IgD-negative memory B cell (primary cell): ENCODE data around the gene MAP3K1. TPM values are rescaled to one million over a fixed set of nuclear protein-coding genes. Genes with fewer than 3 reads are reported as not detected.
A peak's percentile ranks its signal among the peaks of the same experiment; 100 is the strongest.

ENCODE experiments used
- H3K27ac Mint-ChIP-seq, 3 donors: one replicate each; pipeline ENCODE4 v1.8.0; 2020 to 2022; ENCODE audit warnings: mild to moderate bottlenecking in 3 of 3, mixed read lengths in 3 of 3, moderate library complexity in 1 of 3
- H3K27me3 Mint-ChIP-seq: one replicate; pipeline ENCODE4 v1.8.0; 2021; ENCODE audit warnings: mixed read lengths
- H3K36me3 Mint-ChIP-seq: one replicate; pipeline ENCODE4 v1.8.0; 2020; ENCODE audit warnings: mild to moderate bottlenecking, mixed read lengths
- H3K4me1 Mint-ChIP-seq, 3 donors: one replicate each; pipeline ENCODE4 v1.8.0; 2020 to 2022; ENCODE audit warnings: mixed read lengths in 3 of 3, mild to moderate bottlenecking in 1 of 3
- H3K4me3 Mint-ChIP-seq, 4 donors: one replicate each; pipeline ENCODE4 v1.8.0; 2020 to 2022; ENCODE audit warnings: mild to moderate bottlenecking in 4 of 4, mixed read lengths in 4 of 4, moderate library complexity in 3 of 4
- H3K9me3 Mint-ChIP-seq, 3 donors: one replicate each; pipeline ENCODE4 v1.8.0; 2020 to 2021; ENCODE audit warnings: mixed read lengths in 3 of 3, mild to moderate bottlenecking in 1 of 3
- polyA plus RNA-seq: library from polyadenylated mRNA; unstranded; fragments of 300-500 nt; fragmentation: Illumina TruSeq; gene quantifications from one replicate; pipeline ENCODE4 v1.2.3, GENCODE V29; 2021

Gene MAP3K1
- polyA plus RNA-seq, 1 donor from 2014 or later, result 69.8 TPM

DNA sequence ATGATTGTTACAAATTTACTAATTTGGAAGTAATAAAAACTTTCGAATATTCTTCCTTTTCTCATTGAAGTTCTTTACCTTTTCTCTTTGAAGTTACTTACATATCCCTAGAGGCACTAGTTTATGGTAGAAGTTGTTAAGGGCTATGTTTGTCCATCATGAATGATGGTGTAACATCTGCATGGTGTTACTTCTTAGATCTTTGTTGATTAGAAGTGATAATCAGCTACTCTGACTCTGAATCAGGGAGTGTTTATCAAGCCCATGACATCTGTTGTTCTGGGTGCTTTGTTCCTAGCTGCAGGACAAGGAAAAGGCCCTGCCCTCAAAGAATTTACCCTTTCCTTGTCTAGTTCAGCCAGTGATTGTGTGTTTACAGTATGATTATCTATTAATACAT is 32.9 kb downstream of the MAP3K1 start:
- Mint-ChIP-seq H3K36me3 (peaks cover 2% of the 10 kb centered on the region), H3K27ac (peak overlapping the region in 2 of 3 donors; percentile 25 to 92), H3K27me3 (no peaks in the 10 kb centered on the region)

DNA sequence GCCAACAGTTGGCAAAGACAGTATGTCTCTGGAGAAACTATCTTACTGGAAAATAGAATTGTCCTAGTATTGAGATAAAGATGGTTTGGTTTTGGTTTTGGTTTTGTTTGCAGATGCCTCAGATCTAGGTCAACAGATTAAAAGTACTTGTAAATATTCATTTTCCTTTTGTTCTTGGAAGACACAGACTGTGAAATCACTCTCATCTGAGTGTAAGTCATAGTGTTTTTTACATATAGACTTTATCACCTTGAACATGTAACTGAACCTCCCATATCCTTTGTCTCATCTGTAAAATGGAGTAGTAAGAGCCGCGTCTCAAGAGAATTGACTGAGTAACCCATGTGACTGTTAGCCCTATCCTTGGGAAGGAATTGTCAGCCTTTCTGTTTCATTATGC is 34.3 kb downstream of the MAP3K1 start:
- H3K4me1 Mint-ChIP-seq, result peaks cover 74% of the 10 kb centered on the region in 3 donors
- H3K9me3 Mint-ChIP-seq, result no peaks in the 10 kb centered on the region
- H3K27ac Mint-ChIP-seq, result peak overlapping the region; percentile 24 to 81 (median 78)
- H3K4me3 Mint-ChIP-seq, result peak overlapping the region in 3 of 4 donors; percentile 3 to 59 (median 45)
- peaks cover 2% of the 10 kb centered on the region for H3K36me3 Mint-ChIP-seq
- no peaks in the 10 kb centered on the region for H3K27me3 Mint-ChIP-seq

More for the DNA sequence above, 32.9 kb downstream of the MAP3K1 start:
- Mint-ChIP-seq H3K9me3 (no peaks in the 10 kb centered on the region), H3K4me1 (peaks cover 73 to 76% (median 76%) of the 10 kb centered on the region in 3 donors), H3K4me3 (peak overlapping the region in 2 of 4 donors; percentile 36 to 70)

DNA sequence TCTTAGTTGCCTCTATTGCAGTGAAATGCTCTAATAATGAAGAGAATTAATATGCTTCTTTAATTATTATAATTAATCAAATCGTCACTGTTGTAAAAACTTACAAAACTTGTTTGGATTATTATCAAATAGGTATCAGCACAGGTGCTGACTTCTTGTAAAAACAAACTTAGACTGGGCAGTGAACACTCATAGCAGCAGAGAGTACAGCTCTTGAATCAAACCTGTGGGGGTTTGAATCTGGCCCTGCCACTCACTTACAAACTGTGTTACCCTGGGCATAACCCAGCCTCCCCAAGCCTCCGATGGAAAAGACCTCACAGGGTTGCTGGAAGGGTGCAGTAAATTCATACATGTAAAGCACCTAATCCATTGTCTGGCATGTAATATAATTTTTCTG is 35.1 kb downstream of the MAP3K1 start:
- Mint-ChIP-seq H3K4me1 (peaks cover 72 to 74% (median 73%) of the 10 kb centered on the region in 3 donors), H3K36me3 (peaks cover 2% of the 10 kb centered on the region), H3K27me3 (no peaks in the 10 kb centered on the region), H3K9me3 (no peaks in the 10 kb centered on the region), H3K4me3 (peak overlapping the region in 2 of 4 donors; percentile 9 to 56), H3K27ac (no peak overlapping the region)

DNA sequence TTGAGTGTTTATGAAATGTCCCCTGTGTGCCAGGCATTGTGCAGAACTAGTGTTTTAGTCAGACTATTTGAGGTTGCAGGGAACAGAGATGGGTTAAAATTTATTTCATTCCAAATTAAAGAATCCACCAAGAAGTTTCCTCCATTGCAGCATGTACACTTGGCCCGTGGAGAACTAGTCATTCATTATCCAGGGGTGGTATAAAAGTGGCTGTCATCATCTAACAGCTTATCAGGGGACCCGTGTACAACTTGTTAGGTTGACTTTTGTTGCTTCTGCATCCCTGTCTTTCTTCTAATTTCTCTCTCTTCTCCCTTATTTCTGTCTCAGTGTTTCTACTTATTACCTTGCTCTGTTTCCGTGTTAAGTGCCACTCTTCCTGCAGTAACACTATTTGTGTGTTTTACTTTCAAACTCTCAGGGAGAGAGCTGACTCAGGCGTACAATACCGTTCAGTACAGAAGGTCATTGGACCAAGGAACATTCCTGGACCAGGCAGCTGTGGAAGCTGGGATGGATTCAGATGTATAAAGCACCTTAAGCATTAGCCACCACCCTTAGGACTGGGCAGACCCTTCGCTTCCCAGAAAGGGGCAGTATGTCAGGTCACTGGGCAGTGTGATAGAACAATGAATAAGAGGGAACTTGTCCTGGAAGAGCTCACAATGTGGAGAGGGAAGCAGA is 36.1 kb downstream of the MAP3K1 start:
- peak overlapping the region in 3 of 4 donors; percentile 6 to 80 (median 56) for H3K4me3 Mint-ChIP-seq
- peak overlapping the region; percentile 4 to 92 (median 89) for H3K27ac Mint-ChIP-seq
- no peaks in the 10 kb centered on the region for H3K27me3 Mint-ChIP-seq
- H3K9me3 Mint-ChIP-seq, result no peaks in the 10 kb centered on the region
- H3K36me3 Mint-ChIP-seq, result peaks cover 2% of the 10 kb centered on the region
- peaks cover 69 to 74% (median 71%) of the 10 kb centered on the region in 3 donors for H3K4me1 Mint-ChIP-seq

DNA sequence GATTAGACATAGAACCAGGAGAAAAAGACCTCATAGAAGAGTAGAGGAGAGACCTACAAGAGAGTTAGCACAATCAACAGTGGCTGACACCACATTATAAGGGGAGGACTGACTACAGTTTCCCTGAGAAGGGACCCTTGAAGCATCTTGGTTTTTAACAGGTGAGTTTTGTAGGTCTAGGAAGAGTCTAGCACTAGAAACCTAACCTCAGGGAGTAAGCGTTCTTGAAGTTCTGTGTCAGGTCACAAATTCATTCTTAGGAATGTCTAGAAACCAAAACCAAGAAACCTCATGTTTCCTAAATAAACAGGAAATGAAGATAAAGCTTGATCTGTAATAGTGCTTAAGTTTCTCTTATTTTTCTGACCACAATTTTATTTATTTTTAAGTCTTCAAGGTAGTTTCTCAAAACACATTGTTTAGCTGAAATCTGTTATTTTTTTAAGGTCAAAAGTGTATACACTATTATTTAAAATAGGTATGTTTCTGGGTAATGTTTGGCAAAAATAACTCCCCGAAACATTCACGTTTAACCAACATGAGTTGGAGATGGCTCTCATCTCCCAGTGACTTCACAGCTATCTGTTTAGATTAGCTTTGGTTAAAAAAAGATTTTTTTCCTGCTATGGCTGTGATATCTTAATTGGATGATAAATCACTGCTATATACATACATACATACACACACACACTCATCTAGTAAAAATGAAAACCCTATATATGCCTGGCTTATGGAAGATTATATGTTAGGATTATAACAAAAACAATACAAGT is 37.1 kb downstream of the MAP3K1 start:
- H3K27me3 Mint-ChIP-seq, result no peaks in the 10 kb centered on the region
- peaks cover 2% of the 10 kb centered on the region for H3K36me3 Mint-ChIP-seq
- peak overlapping the region; percentile 6 to 81 (median 68) for H3K4me3 Mint-ChIP-seq
- peak overlapping the region; percentile 35 to 92 (median 89) for H3K27ac Mint-ChIP-seq
- H3K4me1 Mint-ChIP-seq, result peaks cover 65 to 74% (median 69%) of the 10 kb centered on the region in 3 donors
- no peaks in the 10 kb centered on the region for H3K9me3 Mint-ChIP-seq

DNA sequence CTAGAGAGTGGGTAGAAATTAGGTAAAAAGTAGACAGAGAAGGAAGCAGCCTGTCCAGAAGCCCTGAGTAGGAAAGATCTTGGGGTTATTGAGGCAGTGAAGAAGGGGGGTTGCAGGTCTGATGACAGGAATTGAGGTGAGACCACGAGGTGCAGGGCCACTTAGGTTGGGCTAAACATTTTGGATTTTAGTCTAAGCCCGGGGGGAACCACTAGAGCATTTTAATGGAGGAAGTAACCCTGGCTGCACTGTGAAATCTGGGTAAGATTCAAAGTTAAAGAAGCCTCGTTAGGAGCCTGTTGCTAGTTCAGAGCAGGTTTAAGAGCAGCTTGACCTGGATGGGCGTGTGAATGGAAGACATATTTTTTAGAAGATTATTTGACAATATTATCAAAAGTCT is 38.3 kb downstream of the MAP3K1 start:
- H3K4me3 Mint-ChIP-seq, result peak overlapping the region; percentile 43 to 83 (median 63)
- H3K4me1 Mint-ChIP-seq, result peaks cover 61 to 63% (median 63%) of the 10 kb centered on the region in 3 donors
- no peaks in the 10 kb centered on the region for H3K9me3 Mint-ChIP-seq
- H3K27ac Mint-ChIP-seq, result peak overlapping the region; percentile 33 to 95 (median 92)
- H3K27me3 Mint-ChIP-seq, result no peaks in the 10 kb centered on the region
- peaks cover 2% of the 10 kb centered on the region for H3K36me3 Mint-ChIP-seq

DNA sequence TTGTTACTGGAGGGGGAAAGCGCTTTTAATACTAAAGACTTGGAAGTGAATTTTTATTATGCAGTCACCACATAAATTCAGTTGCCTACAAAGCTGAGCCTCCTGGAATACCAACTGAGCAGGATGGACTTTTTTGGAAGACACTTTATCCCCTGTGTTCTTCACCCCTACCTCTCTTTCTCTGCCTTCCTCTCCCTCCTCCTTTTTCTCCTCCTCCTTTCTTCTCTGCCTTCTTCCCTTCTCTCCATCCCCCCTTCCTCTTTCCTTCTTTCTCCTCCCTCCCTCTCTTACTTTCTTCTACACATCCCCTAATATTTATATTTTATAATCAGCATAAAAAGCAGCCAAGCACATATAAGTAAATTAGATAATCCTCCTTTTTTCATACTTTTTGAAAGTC is 39.6 kb downstream of the MAP3K1 start:
- Mint-ChIP-seq H3K36me3 (peaks cover 2% of the 10 kb centered on the region), H3K27ac (peak overlapping the region; percentile 55 to 87 (median 83)), H3K4me3 (peak overlapping the region; percentile 30 to 89 (median 78)), H3K27me3 (no peaks in the 10 kb centered on the region), H3K4me1 (peaks cover 51 to 57% (median 55%) of the 10 kb centered on the region in 3 donors), H3K9me3 (no peaks in the 10 kb centered on the region)

DNA sequence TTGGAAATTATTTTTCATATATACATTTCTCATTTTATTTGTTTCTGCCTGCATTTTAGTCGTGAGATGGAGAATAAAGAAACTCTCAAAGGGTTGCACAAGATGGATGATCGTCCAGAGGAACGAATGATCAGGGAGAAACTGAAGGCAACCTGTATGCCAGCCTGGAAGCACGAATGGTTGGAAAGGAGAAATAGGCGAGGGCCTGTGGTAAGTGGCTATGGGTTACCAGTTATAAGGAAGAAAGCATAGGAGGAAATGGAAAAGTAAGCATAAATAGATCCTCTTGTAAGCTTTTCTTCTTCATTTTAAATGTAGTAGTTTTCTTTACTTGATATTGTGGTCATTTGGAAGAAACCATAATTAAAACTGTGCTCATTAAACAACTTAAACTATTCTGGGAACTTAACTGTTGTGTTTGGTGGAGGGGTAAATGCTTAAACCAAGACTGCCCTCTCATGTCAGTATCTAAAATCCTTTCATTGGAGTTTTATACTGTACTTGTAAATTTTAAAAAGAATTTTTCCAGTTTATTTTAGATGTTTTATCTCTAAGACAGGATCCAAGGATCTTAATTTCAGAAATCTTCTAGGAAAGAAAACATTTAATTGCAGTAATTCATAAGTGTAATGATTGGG is 41.3 kb downstream of the MAP3K1 start:
- Mint-ChIP-seq H3K27ac (peak overlapping the region in 2 of 3 donors; percentile 13 to 55), H3K27me3 (no peaks in the 10 kb centered on the region), H3K4me1 (peaks cover 44 to 49% (median 46%) of the 10 kb centered on the region in 3 donors), H3K4me3 (peak overlapping the region in 3 of 4 donors; percentile 14 to 75 (median 18)), H3K36me3 (no peaks in the 10 kb centered on the region), H3K9me3 (no peaks in the 10 kb centered on the region)

DNA sequence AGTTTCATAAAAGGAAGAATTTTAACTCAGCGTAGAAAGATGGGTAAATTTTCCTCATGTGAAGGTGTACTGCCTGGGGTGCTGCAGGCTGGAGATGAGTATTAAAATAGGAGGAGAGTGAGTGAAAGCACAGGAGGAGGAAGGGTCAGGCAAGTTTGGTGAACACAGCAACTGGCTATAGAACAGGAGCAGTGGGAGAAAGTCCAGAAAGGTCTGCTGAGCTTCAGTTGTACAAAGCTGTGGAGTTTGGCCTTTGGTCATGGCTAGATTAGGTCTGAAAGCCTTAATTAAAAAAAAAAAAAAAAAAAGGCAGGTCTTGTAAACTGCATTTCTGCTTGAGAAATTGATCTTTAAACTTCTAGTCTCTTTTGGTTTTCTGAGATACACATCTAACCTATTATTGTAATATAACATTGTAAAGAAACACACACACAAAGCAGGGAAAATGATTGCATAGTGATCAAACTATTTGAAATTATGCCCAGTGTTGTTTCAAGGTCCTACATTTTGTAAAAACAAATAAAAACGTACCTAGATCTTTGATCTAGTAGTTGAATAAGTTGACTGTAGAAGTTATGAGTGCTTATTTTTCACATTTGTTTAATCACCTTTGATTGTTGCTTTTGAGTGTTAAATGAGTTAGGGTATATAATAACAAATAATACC is 43.6 kb downstream of the MAP3K1 start:
- peaks cover 28 to 38% (median 29%) of the 10 kb centered on the region in 3 donors for H3K4me1 Mint-ChIP-seq
- H3K4me3 Mint-ChIP-seq, result no peak overlapping the region
- H3K27ac Mint-ChIP-seq, result peak overlapping the region in 1 of 3 donors; percentile 11
- no peaks in the 10 kb centered on the region for H3K27me3 Mint-ChIP-seq
- H3K9me3 Mint-ChIP-seq, result no peaks in the 10 kb centered on the region
- peaks cover 2% of the 10 kb centered on the region for H3K36me3 Mint-ChIP-seq

DNA sequence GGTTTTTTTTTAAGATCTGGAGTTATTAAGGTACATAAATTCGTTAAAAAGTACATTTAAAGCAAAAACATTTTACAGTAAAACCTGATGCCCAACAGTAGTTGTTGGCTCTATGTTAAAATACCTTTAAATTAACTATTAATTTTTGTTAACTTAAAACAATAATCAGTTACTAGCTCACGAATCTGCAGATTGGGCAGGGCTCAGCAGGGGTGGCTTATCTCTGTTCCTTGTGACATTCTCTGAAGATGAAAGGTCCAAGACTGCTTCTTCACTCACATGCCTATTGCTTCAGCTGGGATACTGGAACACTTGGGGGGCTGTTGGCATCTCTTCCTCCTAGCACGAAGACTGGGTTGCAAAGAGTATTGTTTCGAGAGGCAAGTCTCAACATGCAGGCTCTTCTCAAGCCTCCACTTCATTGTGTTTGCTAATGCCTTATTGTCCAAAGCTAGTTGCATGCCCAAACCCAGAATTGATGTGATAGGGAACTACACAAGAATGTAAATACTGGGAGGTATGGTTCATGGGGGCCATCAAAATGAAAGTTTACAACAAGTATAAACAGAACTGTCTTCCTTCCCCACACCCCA is 46.6 kb downstream of the MAP3K1 start:
- H3K36me3 Mint-ChIP-seq, result peaks cover 3% of the 10 kb centered on the region
- H3K27me3 Mint-ChIP-seq, result no peaks in the 10 kb centered on the region
- H3K4me1 Mint-ChIP-seq, result peaks cover 6 to 17% (median 10%) of the 10 kb centered on the region in 3 donors
- H3K4me3 Mint-ChIP-seq, result no peak overlapping the region
- peak overlapping the region in 2 of 3 donors; percentile 35 to 73 for H3K27ac Mint-ChIP-seq
- no peaks in the 10 kb centered on the region for H3K9me3 Mint-ChIP-seq

DNA sequence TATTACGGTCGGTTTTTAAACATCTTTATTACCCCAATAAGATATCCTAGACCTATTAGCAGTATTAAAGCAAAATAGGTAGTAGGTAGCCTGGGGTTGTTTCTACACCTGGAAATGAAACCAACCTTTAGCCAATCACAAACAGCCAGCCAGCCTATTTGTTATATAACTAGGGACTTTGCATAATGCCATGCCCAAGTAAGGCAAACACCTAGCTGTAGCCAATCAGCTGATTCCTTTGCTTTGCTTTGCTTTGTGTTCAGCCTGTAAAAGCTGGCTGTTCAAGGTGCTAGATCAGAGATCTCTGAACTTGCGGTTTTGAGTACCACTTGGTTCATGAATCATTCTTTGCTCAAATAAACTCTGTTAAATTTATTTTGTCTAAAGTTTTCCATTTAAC is 47.6 kb downstream of the MAP3K1 start:
- Mint-ChIP-seq H3K27me3 (no peaks in the 10 kb centered on the region), H3K27ac (no peak overlapping the region), H3K4me3 (no peak overlapping the region), H3K9me3 (no peaks in the 10 kb centered on the region), H3K36me3 (peaks cover 4% of the 10 kb centered on the region), H3K4me1 (peaks cover 4 to 17% (median 10%) of the 10 kb centered on the region in 3 donors)

DNA sequence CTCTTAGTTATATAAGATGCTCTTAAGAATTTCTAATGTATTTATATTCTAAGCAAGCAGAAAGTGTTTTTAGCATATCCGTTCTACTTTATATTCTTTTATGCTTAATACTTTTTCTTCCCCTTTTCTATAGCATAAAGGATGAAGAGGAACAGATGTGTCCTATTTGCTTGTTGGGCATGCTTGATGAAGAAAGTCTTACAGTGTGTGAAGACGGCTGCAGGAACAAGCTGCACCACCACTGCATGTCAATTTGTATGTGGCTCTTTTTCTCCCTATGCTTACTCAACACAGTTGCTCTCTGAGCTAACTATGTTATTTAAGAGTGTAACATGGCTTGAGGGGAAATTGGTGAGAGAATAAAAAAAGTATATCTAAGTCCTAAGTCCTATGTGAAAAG is 56.4 kb downstream of the MAP3K1 start:
- H3K4me1 Mint-ChIP-seq, result peaks cover 23 to 32% (median 23%) of the 10 kb centered on the region in 3 donors
- H3K27me3 Mint-ChIP-seq, result no peaks in the 10 kb centered on the region
- H3K27ac Mint-ChIP-seq, result peak overlapping the region in 2 of 3 donors; percentile 15 to 54
- H3K4me3 Mint-ChIP-seq, result peak overlapping the region in 1 of 4 donors; percentile 6
- no peaks in the 10 kb centered on the region for H3K9me3 Mint-ChIP-seq
- H3K36me3 Mint-ChIP-seq, result peaks cover 5% of the 10 kb centered on the region

DNA sequence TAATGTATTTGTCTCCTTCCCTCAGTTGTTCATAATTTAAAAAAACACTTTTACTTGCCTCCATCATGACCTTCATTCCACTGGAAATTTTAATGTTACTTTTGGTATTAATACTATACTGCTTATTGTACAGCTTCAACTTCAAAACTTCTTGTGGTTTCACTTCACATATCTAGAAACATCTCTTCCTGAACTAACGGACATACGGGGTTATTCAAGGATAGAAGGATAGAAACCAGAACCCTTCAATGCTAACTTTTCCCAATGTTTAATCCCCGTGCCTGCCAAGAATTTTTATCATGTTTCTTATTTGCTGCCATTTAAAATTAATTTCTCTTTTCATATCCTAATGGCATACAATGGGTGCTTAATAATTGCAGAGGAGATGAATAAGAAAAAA is 57.7 kb downstream of the MAP3K1 start:
- H3K4me1 Mint-ChIP-seq, result peaks cover 23 to 38% (median 23%) of the 10 kb centered on the region in 3 donors
- peaks cover 2% of the 10 kb centered on the region for H3K36me3 Mint-ChIP-seq
- peak overlapping the region in 1 of 4 donors; percentile 70 for H3K4me3 Mint-ChIP-seq
- no peaks in the 10 kb centered on the region for H3K9me3 Mint-ChIP-seq
- H3K27ac Mint-ChIP-seq, result peak overlapping the region; percentile 17 to 54 (median 23)
- no peaks in the 10 kb centered on the region for H3K27me3 Mint-ChIP-seq

DNA sequence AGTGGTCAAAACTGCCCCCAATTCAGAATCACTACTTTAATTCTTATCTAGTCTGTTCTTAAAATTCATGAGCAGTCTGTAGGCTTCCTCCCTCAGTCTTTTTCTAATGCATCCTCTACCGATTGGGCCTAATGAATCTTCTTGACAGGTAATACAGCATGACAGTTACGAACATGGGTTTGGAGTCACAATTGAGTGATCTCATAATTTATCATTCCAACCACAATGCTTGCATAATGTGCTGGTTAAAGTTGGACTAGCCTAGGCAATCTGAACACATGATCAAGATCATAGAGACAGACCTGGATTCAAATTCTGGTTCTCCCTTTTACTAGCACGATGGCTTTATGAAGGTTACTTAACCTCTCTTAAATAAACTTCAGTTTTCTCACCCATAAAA is 61.0 kb downstream of the MAP3K1 start:
- no peak overlapping the region for H3K4me3 Mint-ChIP-seq
- H3K9me3 Mint-ChIP-seq, result no peaks in the 10 kb centered on the region
- H3K36me3 Mint-ChIP-seq, result peaks cover 4% of the 10 kb centered on the region
- peaks cover 15 to 29% (median 17%) of the 10 kb centered on the region in 3 donors for H3K4me1 Mint-ChIP-seq
- no peaks in the 10 kb centered on the region for H3K27me3 Mint-ChIP-seq
- H3K27ac Mint-ChIP-seq, result peak overlapping the region in 1 of 3 donors; percentile 3
